Measurements from ENCODE around the gene ATP8A2.

- no peak for TF ChIP-seq CTCF (IDR thresholded peaks at IDR 0.05)
- TF ChIP-seq POLR2A (IDR thresholded peaks at IDR 0.05), result no peak
Observed at GRCh38 chr13:25561812-25562211, 190.0 kb downstream of the ATP8A2 start.
